Urinary bladder (tissue), 4 donors: ENCODE results near the gene KIFC3. TPM values are rescaled to one million over a fixed set of nuclear protein-coding genes. Genes with fewer than 3 reads are reported as not detected.

Experiments used
- DNase-seq: peaks from one replicate; pipeline ENCODE4 v3.0.0-alpha.2; 2015; ENCODE audit errors: extremely low spot score
- H3K27ac ChIP-seq: one replicate; pipeline ENCODE4 v1.5.1; 2013; ENCODE audit warnings: low read depth, mild to moderate bottlenecking, moderate library complexity
- H3K36me3 ChIP-seq: one replicate; pipeline ENCODE4 v1.6.1; 2013; ENCODE audit warnings: mild to moderate bottlenecking, moderate library complexity; ENCODE audit not compliant: insufficient read depth
- H3K4me1 ChIP-seq: one replicate; pipeline ENCODE4 v1.6.1; 2013; ENCODE audit warnings: mild to moderate bottlenecking, moderate library complexity; ENCODE audit not compliant: insufficient read depth
- H3K4me3 ChIP-seq: one replicate; pipeline ENCODE4 v1.5.1; 2013; ENCODE audit warnings: low read depth, low read length
- WGBS: extraction: QIAGEN DNeasy Blood & Tissue Kit; methylation state at CpG from one replicate; pipeline ENCODE4 v1.1.7; 2013; 5-methylcytosine and 5-hydroxymethylcytosine counted together
- polyA plus RNA-seq: library from polyadenylated mRNA; stranded (reverse); fragments of 200-250 nt; gene quantifications from one replicate; pipeline ENCODE4 v1.2.3, GENCODE V29; 2013
- total RNA-seq: library from RNA; depleted of rRNA; stranded (reverse); fragments of >200 nt; gene quantifications from one replicate; pipeline ENCODE4 v1.2.3, GENCODE V29; 2014
- donor health status: healthy with polysubstance abuse.
- donor health status: healthy.

Gene KIFC3
- total and polyA plus RNA-seq, 2 donors, result 22.7 to 23.7 TPM

- no peak overlapping the region for H3K4me3 ChIP-seq
- H3K36me3 ChIP-seq, result no peaks in the 10 kb centered on the region
- no peak overlapping the region for H3K27ac ChIP-seq
- 74% methylated on average over 33 of the region's 33 CpGs for whole genome bisulfite sequencing
- no peaks in the 10 kb centered on the region for H3K4me1 ChIP-seq
- DNase-seq, result no peak
Observed at GRCh38 chr16:57758331-57759117, 43.8 kb downstream of the KIFC3 start.

GRCh38 chr16:57757883-57758282, 44.4 kb downstream of the KIFC3 start:
- no peaks in the 10 kb centered on the region for H3K4me1 ChIP-seq
- 93% methylated on average over 7 of the region's 7 CpGs for WGBS
- no peak overlapping the region for H3K27ac ChIP-seq
- H3K36me3 ChIP-seq, result no peaks in the 10 kb centered on the region
- DNase-seq, result no peak
- H3K4me3 ChIP-seq, result no peak overlapping the region

- H3K4me1 ChIP-seq, result no peaks in the 10 kb centered on the region
- no peak overlapping the region for H3K4me3 ChIP-seq
- 63% methylated on average over 11 of the region's 11 CpGs for WGBS
- no peaks in the 10 kb centered on the region for H3K36me3 ChIP-seq
- DNase-seq, result no peak
- H3K27ac ChIP-seq, result no peak overlapping the region
Observed at GRCh38 chr16:57757326-57757786, 44.9 kb downstream of the KIFC3 start.

- Histone ChIP-seq H3K27ac (no peak overlapping the region), H3K4me1 (no peaks in the 10 kb centered on the region), H3K4me3 (no peak overlapping the region), H3K36me3 (no peaks in the 10 kb centered on the region)
- DNase-seq, result no peak
- WGBS, result 84% methylated on average over 15 of the region's 15 CpGs
Observed at GRCh38 chr16:57756424-57757325, 45.6 kb downstream of the KIFC3 start.

GRCh38 chr16:57755726-57756423, 46.4 kb downstream of the KIFC3 start:
- H3K27ac ChIP-seq, result no peak overlapping the region
- H3K36me3 ChIP-seq, result no peaks in the 10 kb centered on the region
- WGBS, result 78% methylated on average over 18 of the region's 18 CpGs
- no peak for DNase-seq
- no peak overlapping the region for H3K4me3 ChIP-seq
- H3K4me1 ChIP-seq, result no peaks in the 10 kb centered on the region

GRCh38 chr16:57755061-57755684, 47.1 kb downstream of the KIFC3 start:
- WGBS, result 83% methylated on average over 24 of the region's 24 CpGs
- Histone ChIP-seq H3K4me3 (no peak overlapping the region), H3K4me1 (no peaks in the 10 kb centered on the region), H3K27ac (no peak overlapping the region), H3K36me3 (no peaks in the 10 kb centered on the region)
- no peak for DNase-seq

GRCh38 chr16:57754354-57755060, 47.8 kb downstream of the KIFC3 start:
- no peak for DNase-seq
- Histone ChIP-seq H3K4me3 (no peak overlapping the region), H3K36me3 (no peaks in the 10 kb centered on the region), H3K27ac (no peak overlapping the region), H3K4me1 (no peaks in the 10 kb centered on the region)
- WGBS, result 81% methylated on average over 9 of the region's 9 CpGs

GRCh38 chr16:57753448-57754353, 48.6 kb downstream of the KIFC3 start:
- 89% methylated on average over 32 of the region's 32 CpGs for WGBS
- DNase-seq, result no peak
- Histone ChIP-seq H3K27ac (no peak overlapping the region), H3K36me3 (no peaks in the 10 kb centered on the region), H3K4me3 (no peak overlapping the region), H3K4me1 (no peaks in the 10 kb centered on the region)

- Histone ChIP-seq H3K4me3 (no peak overlapping the region), H3K4me1 (no peaks in the 10 kb centered on the region), H3K27ac (no peak overlapping the region), H3K36me3 (no peaks in the 10 kb centered on the region)
- WGBS, result 87% methylated on average over 44 of the region's 44 CpGs
- DNase-seq, result no peak
Observed at GRCh38 chr16:57752581-57753447, 49.5 kb downstream of the KIFC3 start.

- WGBS, result 73% methylated on average over 6 of the region's 6 CpGs
- H3K36me3 ChIP-seq, result no peaks in the 10 kb centered on the region
- no peak overlapping the region for H3K27ac ChIP-seq
- no peaks in the 10 kb centered on the region for H3K4me1 ChIP-seq
- DNase-seq, result no peak
- no peak overlapping the region for H3K4me3 ChIP-seq
Observed at GRCh38 chr16:57752203-57752580, 50.1 kb downstream of the KIFC3 start.

- WGBS, result 91% methylated on average over 26 of the region's 26 CpGs
- no peak overlapping the region for H3K4me3 ChIP-seq
- H3K27ac ChIP-seq, result no peak overlapping the region
- no peak for DNase-seq
- no peaks in the 10 kb centered on the region for H3K36me3 ChIP-seq
- no peaks in the 10 kb centered on the region for H3K4me1 ChIP-seq
Observed at GRCh38 chr16:57751539-57752202, 50.6 kb downstream of the KIFC3 start.
